HCT116 (cell line): ENCODE results near the gene CRNN.

ENCODE experiments used
- CEBPB ChIP-seq: IDR thresholded peaks from 2 replicates; pipeline ENCODE4 v1.6.1; 2012; ENCODE audit warnings: low read depth
- EZH2 ChIP-seq: fragments of 200-600 bp; sonication (generic); IDR thresholded peaks from 2 replicates; pipeline ENCODE4 v1.6.1; 2017; ENCODE audit warnings: antibody characterized with exemption, mixed run types
- EZH2phosphoT487 ChIP-seq: fragments of 200-600 bp; IDR thresholded peaks from 2 replicates; pipeline ENCODE4 v1.6.1; 2018; ENCODE audit warnings: antibody characterized with exemption, borderline replicate concordance
- POLR2A ChIP-seq: IDR thresholded peaks from 2 replicates; pipeline ENCODE4 v1.7.0; 2011; ENCODE audit warnings: borderline replicate concordance; ENCODE audit not compliant: insufficient read depth, insufficient read length; ENCODE audit errors: extremely low read depth
- RAD21 ChIP-seq: IDR thresholded peaks from 2 replicates; pipeline ENCODE4 v1.6.1; 2012; ENCODE audit warnings: low read depth, mild to moderate bottlenecking
- ZNF274 ChIP-seq: fragments of 200-500 bp; sonication (Bioruptor generic); IDR thresholded peaks from 2 replicates; pipeline ENCODE4 v1.6.1; 2014; ENCODE audit warnings: mild to moderate bottlenecking, low read depth, low read length, inconsistent platforms
- TF ChIP-seq, protein P1 (sequence below), 3 experiments: fragments of 200-600 bp in 1 of 3; sonication (generic) in 1 of 3; IDR thresholded peaks in 2 of 3; conservative IDR thresholded peaks in 1 of 3; 2 replicates each; pipeline ENCODE4 v1.5.1; 2012 to 2017; ENCODE audit warnings: low read depth in 2 of 3, low read length in 2 of 3, antibody characterized with exemption in 1 of 3, borderline replicate concordance in 1 of 3, control low read depth in 1 of 3, mild to moderate bottlenecking in 1 of 3, mixed read lengths in 1 of 3, mixed run types in 1 of 3, moderate library complexity in 1 of 3; ENCODE audit not compliant: insufficient read depth in 1 of 3

DNA sequence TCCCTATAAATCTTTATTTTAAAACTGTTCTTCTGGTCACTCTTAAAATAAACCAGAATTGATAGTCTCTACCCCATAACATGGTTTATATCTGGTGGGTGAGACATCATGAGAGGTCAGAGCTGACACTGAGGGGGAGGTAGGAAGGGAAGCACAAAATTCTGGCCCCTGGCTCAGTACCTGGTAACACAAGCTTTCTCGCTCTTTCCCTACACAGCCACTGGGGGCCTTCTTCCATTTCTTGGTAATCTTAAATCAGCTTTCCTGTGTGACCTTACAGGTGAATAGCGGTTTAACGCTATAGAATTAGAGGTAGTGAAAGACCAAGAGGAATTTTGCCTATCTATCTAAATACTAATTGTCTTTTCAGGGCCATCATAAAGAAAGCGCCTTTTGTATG, 5.4 kb downstream of the CRNN start:
- no peak for TF ChIP-seq CEBPB
- TF ChIP-seq POLR2A: no peak
- TF ChIP-seq, protein P1, sequence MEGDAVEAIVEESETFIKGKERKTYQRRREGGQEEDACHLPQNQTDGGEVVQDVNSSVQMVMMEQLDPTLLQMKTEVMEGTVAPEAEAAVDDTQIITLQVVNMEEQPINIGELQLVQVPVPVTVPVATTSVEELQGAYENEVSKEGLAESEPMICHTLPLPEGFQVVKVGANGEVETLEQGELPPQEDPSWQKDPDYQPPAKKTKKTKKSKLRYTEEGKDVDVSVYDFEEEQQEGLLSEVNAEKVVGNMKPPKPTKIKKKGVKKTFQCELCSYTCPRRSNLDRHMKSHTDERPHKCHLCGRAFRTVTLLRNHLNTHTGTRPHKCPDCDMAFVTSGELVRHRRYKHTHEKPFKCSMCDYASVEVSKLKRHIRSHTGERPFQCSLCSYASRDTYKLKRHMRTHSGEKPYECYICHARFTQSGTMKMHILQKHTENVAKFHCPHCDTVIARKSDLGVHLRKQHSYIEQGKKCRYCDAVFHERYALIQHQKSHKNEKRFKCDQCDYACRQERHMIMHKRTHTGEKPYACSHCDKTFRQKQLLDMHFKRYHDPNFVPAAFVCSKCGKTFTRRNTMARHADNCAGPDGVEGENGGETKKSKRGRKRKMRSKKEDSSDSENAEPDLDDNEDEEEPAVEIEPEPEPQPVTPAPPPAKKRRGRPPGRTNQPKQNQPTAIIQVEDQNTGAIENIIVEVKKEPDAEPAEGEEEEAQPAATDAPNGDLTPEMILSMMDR (IDR thresholded peaks at IDR 0.05 in 2 of 3, conservative IDR thresholded peaks at IDR 0.05 in 1 of 3; ENCODE audit: borderline replicate concordance in 1 of 3, insufficient read depth in 1 of 3, low read depth in 2 of 3, low read length in 2 of 3): peak in 1 of 3 experiments; percentile 16; a peak in 1 of 6 replicates
- TF ChIP-seq EZH2: no peak
- TF ChIP-seq EZH2phosphoT487: no peak
- TF ChIP-seq ZNF274: no peak
- TF ChIP-seq RAD21: no peak
